Stimulated activated CD8-positive, alpha-beta memory T cell treated with anti-CD3 and anti-CD28 coated beads, Interleukin-7, amount 100 ng/mL, for 48 hours (primary cell): ENCODE data around the gene RFWD3.
A peak's percentile ranks its signal among the peaks of the same experiment; 100 is the strongest.
"Not testable (repeated sequence)": the region's sequence is repeated elsewhere in the genome, so short reads cannot be mapped to it uniquely, and the experiment has no call there.

Experiments
- DNase-seq, 2 donors: peaks; one replicate each; pipeline ENCODE4 v3.0.0-alpha.2; 2020; ENCODE audit warnings: low read depth in 1 of 2; ENCODE audit errors: extremely low read depth in 1 of 2

The RFWD3 gene

DNA sequence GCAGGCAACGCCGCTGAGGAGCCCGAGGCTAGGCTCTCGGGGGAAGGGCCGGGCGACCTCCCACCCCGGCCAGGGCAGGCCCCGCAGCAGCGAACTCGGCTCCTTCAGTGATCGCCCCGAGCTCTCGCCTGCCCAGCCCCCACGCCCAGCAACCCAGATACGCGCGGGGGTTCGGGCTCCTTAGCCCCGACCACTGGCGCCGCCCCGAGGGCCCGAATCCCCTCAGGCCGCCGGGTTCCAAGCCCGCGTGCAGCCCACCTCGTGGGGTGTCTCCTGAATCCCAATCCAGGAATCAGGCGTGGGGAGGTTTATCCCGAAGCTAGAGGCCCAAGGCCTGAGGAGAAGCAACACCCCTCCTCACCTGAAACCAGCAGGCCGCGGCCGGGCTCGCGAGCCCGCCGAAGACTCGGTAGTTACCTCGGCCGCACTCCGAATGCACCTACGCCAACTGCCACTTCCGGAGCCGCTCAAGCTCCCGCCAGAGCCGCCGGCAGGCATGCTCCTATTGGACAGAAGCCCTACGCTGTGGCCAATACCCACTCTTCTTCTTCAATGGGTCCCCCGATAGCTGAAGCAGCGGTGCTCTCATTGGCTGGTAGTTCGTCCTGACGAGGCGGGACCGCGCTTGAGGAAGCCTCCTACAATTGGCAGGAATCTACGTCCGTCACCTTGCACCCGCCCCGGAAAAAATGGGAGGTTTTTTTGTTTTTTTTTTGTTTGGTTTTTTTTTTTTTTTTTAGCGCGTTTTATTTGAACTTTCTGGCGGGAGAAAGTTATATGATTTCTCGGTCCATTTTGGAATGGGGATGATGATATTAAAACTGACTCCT is at the start of gene RFWD3:
RFWD3 (minus strand) TSS at position 453 of the 830 bp plus-strand sequence. CDS start 5,428 bp downstream, outside the sequence.
- peak; percentile 89 to 97 for DNase-seq

- no peak for DNase-seq
These were observed 49.7 kb upstream of the RFWD3 start for GRCh38 chr16:74716355-74716754.

DNA sequence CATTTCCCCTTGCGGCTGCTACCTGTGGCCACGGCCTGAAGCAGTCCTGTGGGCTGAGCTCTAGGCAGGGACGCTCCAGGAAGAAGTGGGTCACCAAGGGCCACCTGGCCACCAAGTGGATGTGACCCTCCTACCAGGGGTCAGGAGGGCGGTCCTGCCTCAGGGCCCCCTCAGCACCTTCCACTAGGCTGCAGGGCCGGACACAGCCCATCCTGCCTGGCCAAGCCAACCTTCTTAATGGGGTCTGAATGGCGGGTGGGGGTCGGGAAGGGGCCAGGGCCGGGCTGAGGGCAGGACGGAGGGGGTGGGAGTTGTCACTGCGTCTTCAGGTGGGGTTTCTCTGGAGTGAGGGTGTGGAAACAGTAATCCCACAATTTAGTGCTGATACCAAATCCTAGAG is 47.2 kb upstream of the RFWD3 start:
- DNase-seq = no peak

DNA sequence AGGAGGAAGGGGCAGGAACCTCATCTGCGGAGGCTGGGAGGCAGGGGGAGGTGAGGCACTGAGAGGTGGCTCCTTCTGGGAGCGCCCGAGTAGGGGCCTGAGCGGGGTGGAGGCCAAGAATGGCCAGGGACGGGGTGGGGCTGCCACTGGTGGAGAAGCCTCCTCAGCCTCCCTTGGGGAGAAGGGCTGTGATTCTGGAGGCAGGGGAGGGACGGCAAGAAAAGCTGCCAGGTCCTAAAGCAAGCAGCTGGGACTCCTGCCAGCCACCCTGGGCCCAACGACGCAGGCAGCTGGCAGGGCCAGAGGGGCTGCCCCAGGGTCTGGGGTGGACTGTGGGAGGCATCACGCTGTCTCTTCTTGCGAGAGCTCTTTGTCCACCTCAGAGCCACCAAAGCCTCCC is 46.6 kb upstream of the RFWD3 start:
- no peak for DNase-seq

- DNase-seq = no peak
These were observed 45.3 kb upstream of the RFWD3 start for GRCh38 chr16:74711938-74712337.

- no peak for DNase-seq
These were observed 43.7 kb upstream of the RFWD3 start for GRCh38 chr16:74710401-74710800.

- DNase-seq = peak; percentile 47 to 58
These were observed 42.8 kb upstream of the RFWD3 start for GRCh38 chr16:74709441-74709877.

DNA sequence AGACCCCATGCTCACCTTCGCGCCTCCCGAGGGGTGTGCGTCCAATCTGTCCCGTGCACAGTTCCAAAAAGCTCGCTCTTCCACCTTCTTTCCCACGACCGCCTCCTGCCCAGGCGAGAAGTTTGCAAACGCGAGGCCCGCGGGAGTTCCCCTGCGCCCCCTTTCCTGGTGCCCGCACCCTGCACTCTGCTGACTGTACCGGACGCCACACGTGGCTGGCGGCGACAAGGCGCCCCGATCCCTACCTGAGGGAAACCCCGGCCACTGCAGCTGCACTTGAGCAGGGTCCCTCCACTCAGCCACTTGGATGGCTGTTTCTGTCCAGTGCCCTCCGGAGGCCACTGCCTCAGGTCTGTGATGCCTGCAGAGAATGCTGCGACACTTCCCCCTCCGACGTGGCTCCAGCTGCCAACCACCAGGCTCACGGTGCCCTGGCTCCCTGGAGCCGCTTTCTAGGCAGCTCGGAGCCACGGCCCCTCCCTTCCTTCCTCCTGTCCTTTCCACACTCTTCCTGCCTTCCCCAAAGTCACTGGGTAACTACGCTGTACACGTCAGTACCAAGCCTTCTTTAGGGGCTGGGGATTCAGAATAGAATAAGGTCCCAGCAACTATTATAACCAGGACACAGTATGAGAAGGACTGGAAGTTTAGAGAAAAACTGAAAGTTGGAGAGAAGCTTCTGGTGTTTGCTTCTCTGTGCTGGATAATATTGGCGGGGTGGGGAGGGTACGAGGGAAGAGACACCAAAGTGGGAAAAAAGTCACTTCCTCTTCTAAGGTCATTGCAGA is 34.0 kb upstream of the RFWD3 start, which contains the start of gene MLKL:
MLKL (minus strand) TSS at position 425 of the 788 bp plus-strand sequence. CDS start 5,105 bp downstream, outside the sequence.
- DNase-seq = peak; percentile 38 to 46

GRCh38 chr16:74700116-74700437 is 33.4 kb upstream of the RFWD3 start:
- peak in 1 of 2 donors; percentile 17 for DNase-seq

DNA sequence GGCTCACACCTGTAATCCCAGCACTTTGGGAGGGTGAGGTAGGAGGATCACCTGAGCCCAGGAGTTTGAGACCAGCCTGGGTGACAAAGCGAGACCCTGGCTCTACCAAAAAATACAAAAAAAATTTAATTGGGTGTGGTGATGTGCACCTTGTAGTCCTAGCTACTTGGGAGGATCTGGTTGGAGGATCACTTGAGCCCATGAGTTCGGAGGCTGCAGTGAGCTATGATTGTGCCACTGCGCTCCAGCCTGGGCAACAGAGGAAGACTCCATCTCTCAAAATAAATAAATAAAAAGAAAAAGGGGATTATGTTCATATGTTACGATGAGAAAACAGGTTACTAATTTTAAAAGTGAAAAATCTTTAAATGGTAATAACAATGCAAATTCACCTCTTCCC is 33.0 kb upstream of the RFWD3 start:
- no peak for DNase-seq

GRCh38 chr16:74698222-74698621 is 31.5 kb upstream of the RFWD3 start:
- no peak for DNase-seq

DNA sequence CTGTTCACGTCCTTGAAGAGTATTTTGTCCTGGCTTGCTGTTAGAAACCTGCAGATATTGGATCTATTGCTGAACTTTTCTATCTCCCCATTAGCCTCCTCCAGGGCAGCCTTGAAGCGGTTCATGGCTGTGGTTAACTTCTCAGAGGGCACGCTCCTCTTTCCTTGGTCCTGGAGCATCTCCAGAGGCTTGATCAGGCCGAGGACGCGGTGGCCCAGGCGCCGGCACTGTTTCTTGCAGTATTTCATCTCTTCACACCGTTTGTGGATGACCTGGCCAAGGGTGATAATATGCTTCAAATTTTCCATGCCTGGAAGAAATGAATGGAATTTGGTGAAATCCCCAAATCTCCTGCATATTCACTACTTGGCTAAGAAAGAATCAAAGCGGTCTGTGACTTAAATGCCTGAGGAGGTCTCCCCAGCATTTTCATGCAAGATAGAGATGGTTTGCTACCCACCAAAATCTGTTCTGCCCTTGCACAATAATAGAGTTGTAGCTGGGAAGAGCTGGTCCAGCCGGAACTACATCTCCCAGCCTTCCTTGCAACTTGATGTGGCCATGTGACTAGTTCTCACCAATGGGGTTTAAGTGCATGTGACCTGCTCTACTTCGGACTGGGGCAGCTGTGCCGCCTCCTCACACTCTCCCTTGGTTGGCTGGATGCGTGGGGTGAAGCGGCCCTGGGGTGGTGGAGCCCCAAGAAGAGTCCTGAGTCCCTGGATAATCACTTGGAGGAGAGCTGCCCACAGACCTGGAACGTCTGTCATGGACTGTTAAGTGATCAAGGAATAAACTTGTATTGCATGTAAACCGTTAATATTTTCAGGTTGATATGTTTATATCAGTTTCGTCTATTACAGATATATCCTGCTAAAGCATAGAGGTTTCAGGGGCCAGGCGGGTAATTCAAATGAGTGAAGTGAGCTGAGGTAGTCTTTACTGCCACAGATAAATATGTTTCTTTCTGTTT is 29.1 kb upstream of the RFWD3 start:
- DNase-seq = peak; percentile 19 to 32

- no peak for DNase-seq
These were observed 24.6 kb upstream of the RFWD3 start for GRCh38 chr16:74691093-74691855.

DNA sequence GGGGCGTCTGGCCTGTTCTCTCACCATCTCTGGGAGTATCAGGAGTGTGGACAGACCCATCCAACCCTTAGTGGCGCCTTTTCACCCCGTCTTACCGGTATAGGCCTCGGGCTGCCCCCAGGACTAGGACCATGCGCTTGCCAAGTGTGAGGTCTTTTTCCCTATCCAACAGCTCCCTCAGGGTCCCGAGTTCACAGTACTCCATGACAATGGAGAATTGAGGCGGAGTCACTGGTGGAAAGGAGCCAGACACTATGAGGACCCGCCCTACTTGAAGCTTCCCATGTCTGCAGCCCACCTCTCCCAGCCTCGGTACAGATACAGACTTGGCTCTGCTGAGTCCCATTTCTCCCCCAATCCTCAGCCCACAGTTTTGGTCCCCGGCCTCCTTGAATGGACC is 15.9 kb upstream of the RFWD3 start:
- DNase-seq = no peak

GRCh38 chr16:74680681-74681080 is 14.0 kb upstream of the RFWD3 start:
- DNase-seq = no peak

GRCh38 chr16:74679983-74680382 is 13.3 kb upstream of the RFWD3 start:
- no peak for DNase-seq

GRCh38 chr16:74677868-74678267 is 11.2 kb upstream of the RFWD3 start:
- DNase-seq = no peak

- no peak for DNase-seq
These were observed 7.2 kb upstream of the RFWD3 start for GRCh38 chr16:74673876-74674275.

DNA sequence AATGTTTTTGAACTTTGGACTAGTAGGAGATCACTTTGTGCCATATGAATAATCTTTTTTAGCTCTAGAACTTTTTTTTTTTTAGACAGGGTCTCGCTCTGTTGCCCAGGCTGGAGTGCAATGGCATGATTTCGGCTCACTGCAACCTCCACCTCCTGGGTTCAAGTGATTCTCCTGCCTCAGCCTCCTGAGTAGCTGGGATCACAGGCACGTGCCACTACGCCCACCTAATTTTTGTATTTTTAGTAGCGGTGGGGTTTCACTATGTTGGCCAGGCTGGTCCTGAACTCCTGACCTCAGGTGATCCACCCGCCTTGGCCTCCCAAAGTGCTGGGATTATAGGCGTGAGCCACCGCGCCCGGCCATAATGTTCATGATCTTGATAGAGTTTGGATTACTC is 2.2 kb upstream of the RFWD3 start:
- DNase-seq = not testable (repeated sequence)

DNA sequence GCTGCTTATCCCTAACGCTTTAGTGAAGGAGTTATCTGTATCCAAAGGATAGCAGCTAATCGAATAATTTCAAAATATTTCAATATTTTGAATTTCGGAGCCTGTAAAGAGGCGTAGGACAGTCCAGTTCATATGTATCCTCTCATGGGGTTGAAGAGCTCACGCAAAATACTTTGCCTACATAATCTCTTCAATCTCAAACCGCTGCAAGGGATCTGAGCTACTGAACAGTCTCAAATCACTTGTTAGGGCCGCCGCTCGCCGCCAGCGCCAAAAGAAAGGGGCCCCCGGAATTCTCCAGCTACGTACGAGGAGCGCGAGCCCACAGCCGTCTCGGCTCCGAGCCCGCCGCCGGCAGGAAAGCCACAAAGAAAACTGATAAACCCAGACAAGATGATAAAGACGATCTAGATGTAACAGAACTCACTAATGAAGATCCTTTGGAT is 601 bp upstream of the RFWD3 start:
- peak; percentile 5 to 23 for DNase-seq
